HG03520 (cell line): ENCODE measurements around the gene KDM6B.
A peak's percentile ranks its signal among the peaks of the same experiment; 100 is the strongest.

Experiments
- ATAC-seq: cut with Tn5 transposase; IDR thresholded peaks from one replicate; pipeline ENCODE4 v1.9.1; 2021; ENCODE audit warnings: mild to moderate bottlenecking, moderate library complexity; ENCODE audit not compliant: unreplicated experiment

Gene KDM6B

DNA sequence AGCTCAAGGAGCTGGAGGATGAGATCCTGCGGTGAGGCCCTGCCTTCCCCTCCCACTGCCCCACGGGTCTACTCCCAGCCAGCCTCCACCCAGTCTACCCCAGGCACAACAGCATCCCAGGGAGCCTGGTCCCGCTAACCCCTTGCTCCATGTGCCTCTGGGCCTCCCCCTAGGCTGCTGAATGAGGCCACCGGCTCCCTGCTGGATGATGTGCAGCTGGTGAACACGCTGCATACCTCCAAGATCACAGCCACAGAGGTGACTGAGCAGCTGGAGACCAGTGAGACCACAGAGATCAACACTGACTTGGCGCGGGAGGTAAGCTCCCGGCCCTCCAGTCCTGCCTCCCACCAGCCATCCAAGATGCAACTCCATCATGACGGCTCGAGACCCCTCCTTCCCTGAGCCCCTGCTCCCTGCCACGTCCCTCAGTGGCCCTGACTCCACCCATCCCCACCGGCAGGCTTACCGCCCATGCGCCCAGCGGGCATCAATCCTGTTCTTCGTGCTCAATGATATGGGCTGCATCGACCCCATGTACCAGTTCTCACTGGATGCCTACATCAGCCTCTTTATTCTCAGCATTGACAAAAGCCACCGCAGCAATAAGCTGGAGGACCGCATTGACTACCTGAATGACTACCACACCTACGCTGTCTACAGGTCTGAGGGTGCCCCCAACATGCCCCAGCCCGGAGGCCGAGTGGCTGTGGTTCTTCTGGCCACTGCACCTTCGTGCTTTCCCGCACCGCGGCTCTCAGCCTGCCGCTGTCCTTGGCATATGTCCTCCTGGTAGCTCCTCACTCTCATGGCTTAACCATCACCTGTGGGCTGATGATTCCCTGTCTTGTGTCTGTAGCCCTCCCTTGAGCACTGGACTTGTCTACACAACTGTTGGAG, 15.0 kb upstream of the KDM6B start:
- no peak for ATAC-seq

- no peak for ATAC-seq
Measured at GRCh38 chr17:7820231-7820630, 13.8 kb upstream of the KDM6B start.

DNA sequence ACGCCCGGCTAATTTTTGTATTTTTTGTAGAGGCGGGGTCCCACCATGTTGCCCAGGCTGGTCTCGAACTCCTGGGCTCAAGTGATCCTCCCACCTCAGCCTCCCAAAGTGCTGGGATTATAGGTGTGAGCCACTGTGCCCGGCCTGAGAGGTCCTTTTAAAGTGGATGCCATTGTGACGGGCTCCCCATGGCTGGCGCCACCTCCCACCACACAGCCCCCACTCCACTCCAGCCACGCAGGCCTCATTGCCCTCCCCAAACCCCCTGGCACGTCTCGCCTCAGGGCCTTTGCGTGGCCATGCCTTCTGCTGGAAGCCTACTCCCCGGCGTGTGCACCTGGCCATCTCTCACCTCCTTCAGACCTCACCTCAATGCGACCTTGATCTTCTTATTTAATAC, 11.9 kb upstream of the KDM6B start:
- no peak for ATAC-seq

GRCh38 chr17:7823581-7824001, 10.4 kb upstream of the KDM6B start:
- no peak for ATAC-seq

GRCh38 chr17:7824021-7824924, 9.7 kb upstream of the KDM6B start:
- ATAC-seq = no peak

DNA sequence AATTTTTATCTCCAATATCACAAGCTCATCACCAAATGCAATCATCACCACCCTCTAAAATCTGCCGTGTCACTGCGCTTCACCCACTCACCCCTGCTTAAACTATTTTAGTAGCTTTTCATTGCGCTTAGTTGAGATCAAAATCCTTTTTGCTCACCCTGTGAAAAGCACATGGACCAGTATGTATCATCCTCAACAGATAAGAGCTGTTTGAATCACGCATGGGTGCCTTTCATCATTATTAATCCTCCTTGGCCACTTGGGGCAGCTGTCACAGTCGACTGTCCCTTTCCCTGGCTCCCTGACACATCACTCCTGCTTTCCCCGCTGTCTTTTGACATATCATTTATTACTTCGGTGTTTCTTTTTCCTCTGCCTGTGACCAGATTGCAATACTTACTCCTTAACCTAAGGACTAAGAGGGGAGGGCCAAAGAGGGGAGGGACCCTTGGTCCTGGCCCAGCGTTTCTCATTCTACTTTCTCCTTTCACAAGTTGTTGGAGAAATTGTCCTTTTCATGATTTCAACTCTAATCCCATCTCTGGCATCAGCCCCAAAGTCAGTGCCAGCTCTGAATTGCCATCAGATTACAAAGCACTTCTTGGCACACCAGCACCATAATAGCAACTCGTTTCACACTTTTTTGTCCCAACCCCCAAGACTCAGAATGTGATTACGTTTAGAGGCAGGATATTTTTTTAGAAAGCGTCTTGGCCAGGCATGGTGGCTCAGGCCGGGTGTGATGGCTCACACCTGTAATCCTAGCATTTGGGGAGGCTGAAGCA, 8.6 kb upstream of the KDM6B start:
- no peak for ATAC-seq

DNA sequence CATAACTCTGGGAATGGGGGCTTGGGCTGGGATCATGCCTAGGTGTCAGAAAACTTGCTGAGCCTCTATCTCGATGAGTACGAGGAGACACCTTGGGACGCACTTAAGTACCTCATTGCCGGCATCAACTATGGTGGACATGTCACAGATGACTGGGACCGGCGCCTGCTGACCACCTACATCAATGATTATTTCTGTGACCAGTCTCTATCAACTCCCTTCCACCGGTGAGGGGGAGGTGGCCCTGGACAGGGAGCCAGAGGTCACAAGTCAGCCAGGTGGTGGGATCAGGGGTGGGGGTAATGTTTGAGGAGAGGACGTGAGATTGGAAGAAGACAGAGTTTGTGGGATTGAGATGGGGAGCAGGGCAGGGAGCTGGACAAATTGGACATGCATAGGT, 3.4 kb upstream of the KDM6B start:
- ATAC-seq = no peak

GRCh38 chr17:7831233-7831632, 2.8 kb upstream of the KDM6B start:
- ATAC-seq = no peak

GRCh38 chr17:7832431-7832830, 1.6 kb upstream of the KDM6B start:
- no peak for ATAC-seq

- ATAC-seq = no peak
Measured at GRCh38 chr17:7833011-7833794, 814 bp upstream of the KDM6B start.

GRCh38 chr17:7834542-7834956, 532 bp downstream of the KDM6B start:
- ATAC-seq = no peak

GRCh38 chr17:7834957-7835813, 1.2 kb downstream of the KDM6B start:
- ATAC-seq = peak; percentile 47

DNA sequence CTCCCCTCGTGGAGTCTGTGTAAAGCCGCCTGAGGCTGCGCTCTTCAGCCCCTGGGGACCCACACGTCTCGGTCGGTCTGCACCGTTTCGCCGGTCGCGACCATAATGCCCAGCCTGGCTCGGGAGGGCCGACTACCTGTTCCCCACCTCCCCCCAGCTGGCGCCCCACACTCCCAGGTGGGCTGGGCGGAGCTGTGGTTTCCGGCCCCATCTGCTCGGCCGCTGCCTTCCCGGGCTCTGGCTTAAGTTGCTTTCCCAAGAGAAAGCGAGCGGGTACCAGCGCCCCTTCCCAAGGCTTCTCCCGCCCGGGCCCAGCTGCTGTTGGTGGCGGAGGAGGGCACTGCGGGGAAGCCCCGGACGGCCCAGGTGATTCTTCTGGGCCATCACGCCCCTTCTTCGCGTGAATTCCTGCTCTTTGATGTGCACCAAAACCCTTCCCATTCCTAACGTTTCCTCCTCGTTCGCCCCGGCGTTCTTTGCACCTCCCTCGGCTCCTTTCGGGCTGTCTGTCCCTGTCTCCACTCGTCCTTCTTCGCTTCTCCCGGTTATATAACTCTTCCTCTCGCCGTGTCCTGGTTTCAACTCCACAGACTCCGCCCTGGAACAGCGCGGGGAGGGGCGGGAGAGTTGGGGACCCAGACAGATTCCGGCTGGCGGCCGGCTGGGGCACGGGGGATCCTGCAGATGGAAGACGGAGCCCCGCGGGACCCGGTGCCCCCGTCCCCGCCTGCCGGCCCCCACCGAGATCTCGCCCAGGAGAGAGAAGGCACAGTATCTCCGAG, 2.0 kb downstream of the KDM6B start:
- peak; percentile 30 for ATAC-seq

DNA sequence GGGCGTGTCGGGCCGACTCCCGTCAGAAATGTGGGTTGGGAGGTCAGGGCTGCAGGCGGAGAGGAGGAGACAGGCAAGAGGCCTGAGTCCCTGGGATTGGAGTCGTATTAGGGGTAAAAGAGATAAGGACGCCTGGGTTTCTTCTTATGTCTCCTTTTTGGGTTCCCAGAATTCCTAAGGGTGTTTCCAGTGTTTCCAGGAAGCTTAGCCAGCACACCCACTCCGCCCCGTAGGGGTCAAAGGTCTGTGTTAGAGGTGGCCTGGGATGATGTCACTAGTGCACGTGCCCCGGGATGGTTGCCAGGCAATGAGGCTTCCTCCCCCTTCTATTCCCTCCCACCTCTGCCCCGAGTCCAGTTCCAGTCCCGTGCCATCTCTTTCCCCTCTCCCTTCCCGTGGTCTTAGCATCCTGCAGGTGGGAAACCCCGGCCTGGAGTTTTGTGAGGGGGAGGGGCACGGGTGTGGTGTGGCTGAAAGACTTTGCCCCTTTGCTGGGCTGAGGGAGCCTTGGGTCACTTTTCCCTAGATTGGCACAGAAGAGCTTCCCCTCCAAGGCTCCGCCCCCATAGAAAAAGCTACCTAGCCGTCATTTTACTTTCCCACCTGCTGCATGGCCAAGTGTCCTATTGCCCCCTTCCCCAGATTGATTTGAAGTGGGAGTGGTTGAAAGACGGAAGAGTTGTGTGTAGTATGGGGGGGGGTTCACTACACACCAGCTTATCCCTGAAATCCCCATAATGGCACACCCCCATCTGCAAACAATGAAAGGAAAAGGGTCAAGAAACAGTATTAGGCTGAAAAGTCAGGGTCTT, 2.8 kb downstream of the KDM6B start:
- ATAC-seq = no peak

GRCh38 chr17:7837408-7838088, 3.5 kb downstream of the KDM6B start:
- ATAC-seq = no peak

GRCh38 chr17:7838090-7839075, 4.4 kb downstream of the KDM6B start:
- ATAC-seq = no peak
